Hypothalamus (tissue), 51 donors: ENCODE data around the gene UBE2QL1.

Experiments
- DNase-seq, 51 donors: peaks; one replicate each; lab custom pipeline; 2025; lab: John Stamatoyannopoulos, UW

UBE2QL1 gene

GRCh38 chr5:6424700-6425099 lies 24.0 kb upstream of the UBE2QL1 start:
- DNase-seq: no peak

- DNase-seq: no peak
Measured at GRCh38 chr5:6427694-6428093, 21.0 kb upstream of the UBE2QL1 start.

GRCh38 chr5:6430418-6431028 lies 18.1 kb upstream of the UBE2QL1 start:
- DNase-seq: peak in 13 of 51 donors; percentile 9 to 39 (median 20)

GRCh38 chr5:6431214-6432195 lies 17.2 kb upstream of the UBE2QL1 start:
- DNase-seq: no peak

- DNase-seq: no peak
Measured at GRCh38 chr5:6432206-6432605, 16.5 kb upstream of the UBE2QL1 start.

GRCh38 chr5:6434731-6435130 lies 13.9 kb upstream of the UBE2QL1 start:
- DNase-seq: no peak

GRCh38 chr5:6435356-6435755 lies 13.3 kb upstream of the UBE2QL1 start:
- no peak for DNase-seq

- DNase-seq: no peak
Measured at GRCh38 chr5:6436715-6437331, 11.8 kb upstream of the UBE2QL1 start.

GRCh38 chr5:6439588-6440550 lies 8.8 kb upstream of the UBE2QL1 start:
- no peak for DNase-seq

- no peak for DNase-seq
Measured at GRCh38 chr5:6442333-6442732, 6.3 kb upstream of the UBE2QL1 start.

GRCh38 chr5:6443326-6443725 lies 5.3 kb upstream of the UBE2QL1 start:
- DNase-seq: no peak

- DNase-seq: no peak
Measured at GRCh38 chr5:6446042-6446441, 2.6 kb upstream of the UBE2QL1 start.

- no peak for DNase-seq
Measured at GRCh38 chr5:6446626-6447309, 1.9 kb upstream of the UBE2QL1 start.

- no peak for DNase-seq
Measured at GRCh38 chr5:6447384-6448140, 1.1 kb upstream of the UBE2QL1 start.

- no peak for DNase-seq
Measured at GRCh38 chr5:6448141-6448491, 543 bp upstream of the UBE2QL1 start.

- no peak for DNase-seq
Measured at GRCh38 chr5:6449465-6450158, 953 bp downstream of the UBE2QL1 start.

- peak in 1 of 51 donors; percentile 49 for DNase-seq
Measured at GRCh38 chr5:6450319-6450833, 1.7 kb downstream of the UBE2QL1 start.
